DND-41 (cell line): Measurements from ENCODE around the gene FOXI3.

Experiments used
- CTCF ChIP-seq: IDR thresholded peaks from 2 replicates; pipeline ENCODE4 v1.5.1; 2012; ENCODE audit warnings: borderline replicate concordance, low read length, moderate library complexity, mild to moderate bottlenecking; ENCODE audit not compliant: poor library complexity, severe bottlenecking; ENCODE audit errors: extremely low read depth
- EZH2 ChIP-seq: IDR thresholded peaks from 3 replicates; pipeline ENCODE4 v1.6.1; 2012; ENCODE audit warnings: borderline replicate concordance, low read depth, mild to moderate bottlenecking, moderate library complexity, low read length, inconsistent platforms; ENCODE audit not compliant: severe bottlenecking

- no peak for TF ChIP-seq EZH2
- TF ChIP-seq CTCF = no peak
Measured at GRCh38 chr2:88437010-88437409, 15.5 kb downstream of the FOXI3 start.
